ENCODE measurements around the gene LBP.
"Not testable (repeated sequence)": the region's sequence is repeated elsewhere in the genome, so short reads cannot be mapped to it uniquely, and the experiment has no call there.

LBP gene, protein sequence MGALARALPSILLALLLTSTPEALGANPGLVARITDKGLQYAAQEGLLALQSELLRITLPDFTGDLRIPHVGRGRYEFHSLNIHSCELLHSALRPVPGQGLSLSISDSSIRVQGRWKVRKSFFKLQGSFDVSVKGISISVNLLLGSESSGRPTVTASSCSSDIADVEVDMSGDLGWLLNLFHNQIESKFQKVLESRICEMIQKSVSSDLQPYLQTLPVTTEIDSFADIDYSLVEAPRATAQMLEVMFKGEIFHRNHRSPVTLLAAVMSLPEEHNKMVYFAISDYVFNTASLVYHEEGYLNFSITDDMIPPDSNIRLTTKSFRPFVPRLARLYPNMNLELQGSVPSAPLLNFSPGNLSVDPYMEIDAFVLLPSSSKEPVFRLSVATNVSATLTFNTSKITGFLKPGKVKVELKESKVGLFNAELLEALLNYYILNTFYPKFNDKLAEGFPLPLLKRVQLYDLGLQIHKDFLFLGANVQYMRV

DNA sequence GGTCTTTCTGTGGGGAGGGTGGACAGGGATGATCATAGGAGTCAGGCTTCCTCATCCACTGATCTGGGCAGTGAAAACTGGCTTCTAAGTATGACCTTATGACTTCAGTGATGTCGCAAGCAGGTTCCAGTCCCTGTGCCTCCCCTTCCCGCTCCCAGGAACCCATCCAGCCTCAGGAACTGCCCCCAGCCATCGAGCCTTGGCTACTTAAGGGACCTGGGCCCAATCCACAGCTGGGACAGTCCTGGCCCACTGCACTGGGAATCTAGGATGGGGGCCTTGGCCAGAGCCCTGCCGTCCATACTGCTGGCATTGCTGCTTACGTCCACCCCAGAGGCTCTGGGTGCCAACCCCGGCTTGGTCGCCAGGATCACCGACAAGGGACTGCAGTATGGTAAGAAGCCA lies at the start of gene LBP:
Gene LBP (plus strand): TSS at position 236 of the 405 bp plus-strand sequence. CDS start 35 bp downstream, at position 271.
- DNase-seq: no peak

DNA sequence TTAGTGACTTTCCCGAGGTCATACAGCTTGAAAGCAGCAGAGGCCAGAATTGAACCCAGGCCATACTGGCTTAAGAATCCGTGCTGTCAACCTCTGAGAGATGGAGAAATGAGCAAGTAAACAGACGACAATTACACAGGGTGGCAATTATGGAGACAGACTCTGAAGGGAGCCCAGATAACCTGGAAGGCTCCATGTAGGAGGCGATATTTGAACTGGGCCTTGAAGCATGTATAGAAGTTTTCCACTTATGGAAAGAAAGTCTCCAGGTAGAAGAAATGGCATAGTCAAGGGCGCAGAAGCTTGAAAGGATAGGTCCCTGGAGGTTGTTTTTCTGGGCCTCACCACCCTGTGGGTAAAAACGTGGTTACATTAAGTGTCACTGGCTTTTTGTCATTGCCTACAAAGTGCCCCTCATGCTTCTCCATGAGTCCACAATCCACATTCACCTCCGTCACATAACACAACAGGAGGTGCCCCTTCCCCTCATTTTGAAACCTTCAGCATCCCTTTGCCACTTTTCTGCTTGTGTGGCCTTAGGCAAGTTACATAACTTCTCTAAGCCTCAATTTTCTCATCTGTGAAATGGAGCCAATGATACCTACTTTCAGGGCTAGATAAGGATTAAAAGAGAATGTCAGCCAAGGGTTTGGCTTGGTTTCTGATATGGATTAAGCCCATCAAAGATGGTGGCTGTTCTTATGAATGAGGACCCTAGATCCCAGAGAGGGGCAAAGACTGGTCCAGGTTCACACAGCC lies 48.2 kb upstream of the LBP start:
- DNase-seq: no peak

DNA sequence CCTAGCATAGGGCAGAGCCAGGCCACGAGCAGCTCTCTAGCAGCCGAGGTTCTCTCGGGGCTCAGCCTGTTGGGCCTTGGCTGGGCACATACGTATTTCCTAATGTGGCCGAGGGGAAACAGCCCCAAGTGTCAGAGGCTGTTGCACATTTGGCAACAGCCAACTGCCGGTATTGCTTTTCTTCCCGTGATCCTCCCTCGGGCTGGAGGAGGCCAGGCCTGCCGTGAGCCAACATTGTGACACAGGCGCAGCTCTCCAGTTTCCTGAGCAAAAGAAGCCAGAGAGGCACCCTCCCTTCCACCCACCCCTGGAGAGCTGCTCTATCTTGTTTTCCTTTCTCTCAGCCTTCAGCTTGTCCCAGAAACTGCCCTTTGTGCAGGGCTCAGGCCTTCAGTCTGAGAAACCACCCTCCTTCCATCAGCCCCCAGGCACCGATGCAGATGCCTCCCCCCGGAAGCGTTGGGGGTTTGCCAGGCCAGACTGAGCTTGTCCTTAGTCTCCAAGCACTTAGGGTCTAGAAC lies 47.5 kb upstream of the LBP start:
- DNase-seq: peak; percentile 14

DNA sequence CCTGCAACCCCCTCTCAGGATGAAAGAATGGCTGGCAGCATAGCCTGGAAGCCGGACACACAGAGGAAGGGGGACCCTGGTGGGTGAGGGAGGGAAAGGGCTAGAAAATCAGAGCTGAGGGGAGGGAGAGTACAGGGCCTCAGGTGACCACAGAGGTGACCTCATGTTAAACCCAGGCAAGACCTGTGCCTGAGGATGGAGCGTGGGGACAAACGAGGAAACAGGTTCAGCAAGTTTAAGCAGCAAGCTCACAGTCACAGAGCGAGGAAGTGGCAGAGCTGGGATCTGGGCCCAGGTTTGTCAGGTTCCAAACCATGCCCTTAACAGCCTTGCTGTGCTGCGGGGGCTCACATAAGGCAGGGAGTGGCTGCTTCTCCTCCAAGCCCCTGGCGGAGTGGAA lies 46.3 kb upstream of the LBP start:
- DNase-seq: no peak

DNA sequence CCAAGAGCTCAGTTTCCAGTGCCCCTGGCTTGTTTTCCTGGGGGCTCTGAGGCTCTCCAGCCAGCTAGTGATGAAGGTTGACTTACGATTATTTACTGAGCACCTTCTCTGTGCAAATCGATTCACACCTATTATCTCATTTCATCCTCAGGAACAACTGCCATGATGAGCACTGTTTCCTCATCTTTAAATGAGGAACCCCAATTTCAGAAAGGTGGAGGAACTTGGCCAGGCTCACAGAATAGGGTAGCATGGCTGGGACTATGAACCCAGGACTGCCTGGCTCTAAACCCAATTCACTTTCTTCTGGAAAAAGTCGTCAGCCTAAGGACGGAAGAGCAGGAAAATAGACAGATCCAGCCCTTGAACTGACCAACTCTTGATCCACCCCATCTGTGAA lies 45.8 kb upstream of the LBP start:
- no peak for DNase-seq

DNA sequence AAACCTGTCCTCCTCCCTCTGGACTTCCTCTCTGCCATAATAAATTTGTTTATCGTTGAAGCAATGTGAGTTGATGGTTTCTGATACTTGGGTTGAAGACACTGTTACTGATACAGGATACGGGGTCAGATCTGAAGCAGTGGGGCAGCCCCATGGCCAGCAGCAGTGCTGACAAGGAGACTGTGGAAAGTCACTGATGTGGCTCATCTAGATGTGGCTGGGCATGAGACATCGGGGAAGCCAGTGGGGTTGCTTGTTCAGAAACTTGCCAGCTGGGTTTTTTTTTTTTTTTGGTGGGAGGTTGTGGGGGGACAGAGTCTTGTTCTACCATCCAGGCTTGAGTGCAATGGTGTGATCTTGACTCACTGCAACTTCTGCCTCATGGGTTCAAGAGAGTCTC lies 45.0 kb upstream of the LBP start:
- no peak for DNase-seq

DNA sequence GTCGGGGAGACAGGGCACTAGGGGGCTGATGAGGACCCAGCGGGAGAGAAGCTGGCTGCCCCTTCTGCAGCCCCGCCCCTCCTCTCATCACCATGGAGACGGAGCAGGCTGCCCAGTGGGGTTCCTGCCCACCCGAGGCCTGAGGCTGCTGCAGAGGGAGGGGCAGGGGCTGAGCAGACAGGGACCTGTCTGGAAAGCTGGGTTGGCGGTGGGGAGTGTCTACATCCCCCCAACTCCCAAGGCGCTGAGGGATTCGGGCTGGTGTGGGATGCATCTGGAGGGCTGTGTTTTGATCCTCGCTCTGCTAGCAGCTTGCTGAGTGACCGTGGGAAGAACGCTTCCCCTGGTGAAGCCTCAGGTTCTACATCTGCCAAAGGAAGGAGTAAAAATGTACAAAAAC lies 43.5 kb upstream of the LBP start:
- no peak for DNase-seq

DNA sequence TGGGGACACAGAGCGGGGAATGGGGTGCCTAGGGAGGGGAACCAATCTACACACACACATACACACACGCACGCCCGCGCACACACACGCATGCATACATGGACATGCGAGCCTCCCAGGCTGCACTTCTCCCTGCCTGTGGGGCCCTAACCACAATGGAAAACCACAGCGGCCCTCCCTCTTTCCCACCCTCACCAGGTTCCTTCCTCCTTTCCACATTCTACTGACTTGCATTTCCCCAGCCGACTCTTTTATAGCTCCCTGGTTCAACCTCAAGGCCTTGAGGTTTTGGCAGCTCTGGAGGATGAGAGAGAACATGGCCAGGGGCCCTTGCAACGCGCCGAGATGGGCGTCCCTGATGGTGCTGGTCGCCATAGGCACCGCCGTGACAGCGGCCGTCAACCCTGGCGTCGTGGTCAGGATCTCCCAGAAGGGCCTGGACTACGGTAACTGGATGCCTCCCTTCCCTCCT lies 42.3 kb upstream of the LBP start, which contains the start of gene BPI:
Gene BPI (plus strand): TSS at position 249 of the 472 bp plus-strand sequence. CDS start 68 bp downstream, at position 317.
- peak; percentile 30 for DNase-seq

DNA sequence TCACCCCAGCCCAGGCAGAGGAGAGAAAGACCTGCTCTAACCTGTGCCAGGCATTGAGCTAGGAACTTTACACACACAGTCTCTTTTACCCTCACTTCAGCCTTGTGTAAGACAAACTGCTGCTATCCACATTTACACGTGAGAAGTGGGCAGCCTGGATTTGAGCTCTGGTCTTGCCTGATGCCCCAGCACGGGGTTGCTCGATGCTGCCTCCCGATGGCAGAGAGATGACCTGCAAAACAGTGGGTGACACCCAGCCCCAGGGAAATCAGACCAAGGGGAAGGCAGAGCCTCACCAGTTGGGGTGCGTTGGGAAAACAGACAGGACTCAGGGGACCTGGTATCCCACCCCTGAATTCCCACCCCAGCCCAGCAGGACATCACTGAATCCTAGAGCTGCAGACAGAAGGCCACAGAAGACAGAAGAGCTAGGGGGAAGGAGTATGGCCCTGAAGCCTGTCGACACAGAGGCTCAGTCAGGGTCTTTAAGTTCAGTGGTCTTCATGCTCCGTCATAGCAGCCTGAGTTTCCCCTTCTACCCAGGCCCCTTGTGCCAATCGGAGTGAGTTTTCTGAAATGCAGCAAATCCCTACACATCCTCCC lies 41.3 kb upstream of the LBP start:
- DNase-seq: peak; percentile 50

DNA sequence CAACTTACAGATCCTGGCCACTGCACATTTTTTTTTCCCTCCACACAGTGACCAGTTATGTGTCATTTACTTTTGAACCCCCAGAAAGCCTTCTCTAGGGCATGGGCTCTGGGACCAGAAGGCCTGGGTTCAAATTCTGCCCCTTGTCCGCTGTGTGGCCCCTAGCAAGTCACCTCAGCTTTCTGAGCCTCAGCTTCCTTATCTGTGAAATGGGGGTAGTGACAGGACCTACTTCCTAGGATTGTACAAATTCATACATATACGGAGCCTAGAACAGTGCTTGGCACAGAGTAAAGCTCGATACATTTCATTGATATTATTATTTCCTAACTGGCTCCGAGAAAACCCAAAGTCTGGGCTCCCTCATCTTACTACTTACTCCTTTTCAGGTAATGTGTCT lies 40.7 kb upstream of the LBP start:
- DNase-seq: no peak

DNA sequence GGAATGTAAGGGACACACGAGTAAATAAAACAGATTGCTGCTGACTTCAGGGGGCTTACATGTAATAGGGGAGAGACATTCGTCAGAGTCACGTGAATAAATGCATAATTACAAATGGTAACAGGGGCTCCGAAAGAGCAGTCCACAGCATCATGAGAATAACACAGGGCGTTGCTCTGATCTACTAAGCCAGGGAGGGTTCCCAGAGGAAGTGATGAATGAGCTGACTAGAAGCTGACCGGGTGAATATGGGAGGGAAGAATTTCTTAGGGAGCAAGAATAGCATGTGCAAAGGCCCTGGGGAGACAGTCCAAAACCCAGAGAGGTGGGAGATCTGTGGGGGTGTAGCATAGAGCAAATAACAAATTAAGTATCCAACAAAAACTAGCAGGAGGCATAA lies 39.9 kb upstream of the LBP start:
- no peak for DNase-seq

DNA sequence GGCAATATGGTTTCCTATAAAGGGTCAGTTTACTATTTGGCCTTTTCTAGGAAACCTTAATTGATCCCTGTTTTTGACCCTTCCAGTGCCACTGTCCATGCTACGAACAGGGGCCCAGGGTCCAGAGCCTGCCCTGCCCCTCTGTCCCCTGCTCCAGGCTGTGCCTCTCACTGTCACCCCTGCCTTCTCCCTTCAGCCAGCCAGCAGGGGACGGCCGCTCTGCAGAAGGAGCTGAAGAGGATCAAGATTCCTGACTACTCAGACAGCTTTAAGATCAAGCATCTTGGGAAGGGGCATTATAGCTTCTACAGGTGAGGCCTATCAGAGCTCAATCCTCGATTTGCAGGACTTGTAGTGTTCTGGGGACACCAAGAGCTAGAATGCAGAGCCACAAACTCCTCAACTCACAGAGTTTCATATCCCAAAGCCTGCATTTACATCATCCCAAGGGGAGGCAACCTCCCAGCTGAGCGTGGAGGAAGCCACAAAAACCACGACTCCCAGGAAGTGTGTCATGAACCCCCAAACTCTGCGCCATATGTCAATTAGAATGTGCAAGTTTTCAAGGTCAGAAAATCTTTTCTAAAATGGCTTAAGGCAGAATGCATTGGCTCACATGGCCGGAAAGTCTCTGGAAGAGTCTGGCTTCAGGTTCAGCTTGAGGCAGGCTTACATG lies 38.8 kb upstream of the LBP start:
- no peak for DNase-seq

DNA sequence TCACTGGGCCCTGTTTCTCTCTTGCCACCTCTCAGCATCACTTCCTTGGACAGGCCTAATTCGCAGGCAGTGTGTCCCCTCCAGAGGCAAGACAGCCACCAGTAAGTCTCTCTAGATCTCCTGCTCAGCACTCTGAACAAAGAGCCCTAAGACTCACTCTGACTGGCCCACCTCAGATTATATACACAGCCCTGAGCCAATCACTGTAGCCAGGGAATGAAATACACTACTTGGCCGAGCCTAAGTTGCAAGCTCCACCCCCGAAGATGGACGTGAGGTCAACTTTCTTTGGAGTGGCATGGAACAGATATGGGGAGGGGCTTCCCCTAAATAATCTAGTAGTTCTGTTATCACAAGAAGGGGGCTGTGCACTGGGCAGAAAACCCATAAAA lies 38.2 kb upstream of the LBP start:
- DNase-seq: no peak

DNA sequence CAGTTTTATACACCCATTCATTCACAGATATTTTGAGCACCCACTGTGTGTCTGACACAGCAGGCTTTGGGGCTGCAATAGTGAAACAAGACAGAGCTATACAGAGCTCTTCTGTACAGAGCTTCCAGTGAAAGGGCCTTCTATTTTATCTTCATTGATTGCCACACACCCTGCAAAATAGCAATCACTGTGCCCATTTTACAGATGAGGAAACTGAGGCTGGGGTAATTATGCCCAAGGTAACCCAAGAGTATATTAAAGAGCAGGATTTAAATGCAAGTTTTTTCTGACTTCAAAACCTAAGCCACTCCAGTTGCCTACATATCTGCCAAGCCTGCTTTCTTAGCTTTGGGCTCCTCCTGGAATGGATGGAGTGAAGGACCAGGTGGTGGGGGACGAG lies 37.8 kb upstream of the LBP start:
- DNase-seq: no peak

DNA sequence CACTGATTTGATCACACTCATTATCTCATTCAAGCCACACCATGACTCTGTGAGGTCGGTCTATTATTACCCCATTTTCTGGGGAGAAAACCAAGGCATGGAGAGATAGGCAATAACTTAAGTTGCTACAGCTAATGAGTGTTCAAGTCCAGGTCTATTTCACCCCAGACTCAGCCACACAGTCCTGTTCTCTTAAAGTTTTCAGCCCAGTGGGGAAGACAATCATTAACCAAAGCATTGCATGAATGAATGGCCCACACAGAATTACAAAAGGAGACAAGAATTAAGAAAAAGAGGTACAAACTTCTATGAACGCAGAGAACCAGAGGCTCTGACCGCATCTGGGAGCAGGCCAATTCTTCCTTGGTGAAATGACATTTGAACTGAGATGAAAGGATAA lies 35.2 kb upstream of the LBP start:
- no peak for DNase-seq

DNA sequence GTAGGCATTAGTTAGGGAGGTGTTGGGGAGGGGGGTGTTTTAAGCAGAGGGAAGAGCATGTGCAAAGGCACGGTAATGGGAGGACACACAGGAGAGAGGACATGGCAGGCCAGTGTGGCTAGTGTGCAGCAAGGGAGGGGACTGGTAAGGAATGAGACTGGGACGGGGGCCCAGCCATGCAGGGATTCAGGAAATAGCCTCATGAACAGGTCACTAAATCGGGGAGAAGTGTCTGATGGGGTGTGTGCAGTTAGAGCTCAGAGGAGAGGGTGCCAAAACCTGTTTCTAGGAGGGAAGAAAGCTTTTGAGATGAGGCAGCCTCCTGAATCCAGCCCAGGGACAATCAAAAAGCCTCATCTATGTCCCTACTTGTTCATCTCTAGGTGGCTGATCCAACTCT lies 34.8 kb upstream of the LBP start:
- DNase-seq: no peak

DNA sequence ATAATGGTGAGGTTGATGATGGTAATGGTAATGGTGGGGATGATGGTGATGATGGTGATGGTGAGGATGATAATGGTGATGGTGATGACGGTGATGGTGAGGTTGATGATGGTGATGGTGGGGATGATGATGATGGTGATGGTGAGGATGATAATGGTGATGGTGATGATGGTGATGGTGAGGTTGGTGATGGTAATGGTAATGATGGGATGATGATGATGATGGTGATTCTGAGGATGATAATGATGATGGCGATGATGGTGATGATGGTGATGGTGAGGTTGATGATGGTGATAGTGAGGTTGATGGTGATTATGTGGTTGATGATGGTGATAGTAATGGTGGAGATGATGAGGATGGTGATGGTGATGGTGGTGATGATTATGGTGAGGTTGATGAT lies 32.6 kb upstream of the LBP start:
- no peak for DNase-seq

DNA sequence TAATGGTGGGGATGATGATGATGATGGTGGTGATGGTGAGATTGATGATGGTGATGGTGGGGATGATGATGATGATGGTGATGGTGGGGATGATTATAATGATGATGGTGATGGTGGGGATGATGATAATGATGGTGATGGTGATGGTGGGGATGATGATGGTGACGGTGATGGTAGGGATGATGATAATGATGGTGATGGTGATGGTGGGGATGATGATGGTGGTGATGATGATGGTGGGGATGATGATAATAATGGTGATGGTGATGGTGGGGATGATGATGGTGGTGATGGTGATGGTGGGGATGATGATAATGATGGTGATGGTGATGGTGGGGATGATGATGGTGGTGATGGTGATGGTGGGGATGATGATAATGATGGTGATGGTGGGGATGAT lies 31.9 kb upstream of the LBP start:
- not testable (repeated sequence) for DNase-seq

DNA sequence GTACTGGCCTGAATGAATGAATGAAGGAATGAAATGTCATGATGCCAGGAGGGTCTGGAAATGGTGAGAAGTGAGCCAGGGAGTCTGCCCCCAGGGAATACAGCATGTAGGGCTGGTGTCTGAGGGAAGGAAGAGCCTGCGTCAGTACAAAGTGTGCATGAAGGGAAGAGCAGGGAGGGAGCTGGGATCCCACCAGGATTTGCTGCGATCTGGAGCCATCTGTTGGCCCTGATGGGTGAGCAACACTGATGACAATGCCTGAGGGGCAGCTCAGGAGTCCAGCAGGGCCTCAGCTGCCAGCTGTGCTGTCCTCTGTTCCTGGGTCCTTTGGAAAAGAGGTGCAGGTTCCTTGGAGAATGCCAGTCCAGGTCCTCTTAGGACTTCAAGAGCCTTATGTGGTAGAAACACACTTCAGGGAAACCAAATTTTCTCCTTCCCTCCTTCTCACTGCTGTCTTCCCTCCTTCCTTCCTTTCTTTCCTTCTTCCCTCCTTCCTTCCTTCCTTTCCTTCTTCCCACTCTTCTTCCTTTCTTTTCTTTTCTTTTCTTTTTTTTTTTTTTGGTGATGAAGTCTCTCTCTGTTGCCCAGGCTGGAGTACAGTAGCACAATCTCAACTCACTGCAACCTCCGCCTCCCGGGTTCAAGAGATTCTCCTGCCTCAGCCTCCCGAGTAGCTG lies 30.9 kb upstream of the LBP start:
- no peak for DNase-seq

DNA sequence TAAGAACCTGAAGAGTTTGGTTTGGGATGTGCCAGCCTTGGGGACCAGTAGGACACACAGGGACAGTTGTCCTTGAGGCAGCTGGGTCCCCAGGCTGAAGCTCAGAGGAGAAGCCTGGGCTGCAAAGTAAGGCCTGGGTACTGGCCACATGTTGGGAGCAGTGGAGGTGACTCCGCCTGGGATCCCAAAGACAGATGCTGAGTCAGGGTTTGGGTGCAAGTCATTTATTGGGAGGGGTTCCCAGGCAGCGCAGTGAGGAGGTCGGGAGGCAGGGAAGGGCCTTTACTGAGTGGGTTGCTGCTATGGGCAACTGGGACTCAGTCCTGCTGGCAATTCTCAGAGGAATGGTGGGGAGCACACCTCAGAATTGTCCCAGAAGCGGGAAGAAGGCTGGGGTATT lies 29.9 kb upstream of the LBP start:
- DNase-seq: no peak

DNA sequence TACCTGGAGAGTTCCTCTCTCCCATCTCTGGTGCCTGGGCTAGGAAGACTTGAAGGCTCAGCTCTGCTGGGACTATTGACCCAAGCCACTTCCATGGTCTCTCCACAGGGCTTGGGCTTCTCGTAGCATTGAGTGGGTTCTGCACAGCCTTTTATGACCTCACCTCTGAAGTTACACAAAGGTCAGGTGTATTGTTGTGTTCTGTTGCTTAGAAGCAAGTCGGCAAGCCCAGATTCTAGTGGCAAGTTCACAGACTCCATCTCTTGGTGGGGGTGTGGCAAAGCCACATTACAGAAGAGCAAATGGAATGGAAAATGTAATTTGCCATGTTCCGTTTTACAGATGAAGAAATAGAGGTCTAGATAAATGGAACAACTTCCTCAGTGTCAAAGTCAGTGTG lies 28.9 kb upstream of the LBP start:
- no peak for DNase-seq

DNA sequence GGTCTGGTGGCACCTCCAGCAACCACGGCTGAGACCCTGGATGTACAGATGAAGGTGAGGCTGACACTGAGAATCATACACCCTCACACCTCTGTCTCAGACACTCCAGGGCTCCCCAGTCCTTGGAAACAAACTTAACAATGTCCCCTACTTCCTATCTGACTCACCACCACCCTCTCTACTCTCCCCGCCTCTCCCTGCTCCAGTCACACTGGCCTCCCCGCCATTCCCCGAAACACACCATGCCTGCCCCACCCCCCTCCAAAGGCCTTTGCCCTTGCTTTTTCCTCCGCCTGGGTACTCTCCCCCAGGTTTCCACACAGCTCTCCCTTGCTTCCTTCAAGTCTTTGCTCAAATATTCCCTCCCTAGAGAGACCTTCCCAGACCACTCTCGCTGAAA lies 26.1 kb upstream of the LBP start:
- DNase-seq: no peak
